Adrenal gland (tissue), 12 donors: ENCODE measurements around the gene GCH1. TPM values are rescaled to one million over a fixed set of nuclear protein-coding genes. Genes with fewer than 3 reads are reported as not detected.
"Not testable (repeated sequence)": the region's sequence is repeated elsewhere in the genome, so short reads cannot be mapped to it uniquely, and the experiment has no call there.

Experiments
- DNase-seq, 7 donors: peaks; one replicate each; pipeline ENCODE4 v3.0.0-alpha.2; 2019 to 2020
- H3K27ac ChIP-seq, 5 donors: fragments of 200-600 bp; sonication (generic) in 4 of 5; 1 replicate in 3 of 5; 2 replicates in 2 of 5; pipeline versions ENCODE4 v1.5.1 to v1.8.0; 2016 to 2020; ENCODE audit warnings: mild to moderate bottlenecking in 1 of 5
- H3K27me3 ChIP-seq: fragments of 200-600 bp; 2 replicates; pipeline ENCODE4 v1.8.0; 2021
- H3K36me3 ChIP-seq, 2 donors: fragments of 200-600 bp; replicated peaks in 1 of 2; 1 replicate in 1 of 2; 2 replicates in 1 of 2; pipeline versions ENCODE4 v1.5.1 to v1.8.0; 2018 to 2022
- H3K4me1 ChIP-seq, 2 donors: fragments of 200-600 bp; replicated peaks in 1 of 2; 1 replicate in 1 of 2; 2 replicates in 1 of 2; pipeline versions ENCODE4 v1.5.1 to v1.8.0; 2018 to 2021
- H3K4me3 ChIP-seq, 4 donors: fragments of 200-600 bp; sonication (generic) in 3 of 4; one replicate each; pipeline ENCODE4 v1.5.1; 2016 to 2018
- H3K9me3 ChIP-seq, 3 donors: fragments of 200-600 bp; sonication (generic) in 1 of 3; replicated peaks in 1 of 3; 1 replicate in 2 of 3; 2 replicates in 1 of 3; pipeline versions ENCODE4 v1.5.1 to v1.8.0; 2016 to 2021
- POLR2A ChIP-seq, 2 donors: fragments of 450-650 bp; IDR thresholded peaks; one replicate each; pipeline ENCODE4 v1.6.1; 2017; ENCODE audit warnings: antibody characterized with exemption in 2 of 2, mild to moderate bottlenecking in 2 of 2, moderate library complexity in 1 of 2
- WGBS, 4 donors: extraction: QIAGEN DNeasy Blood & Tissue Kit in 2 of 4; methylation state at CpG; one replicate each; pipeline versions ENCODE4 v1.1.5 to v1.1.7; 2013 to 2017; 5-methylcytosine and 5-hydroxymethylcytosine counted together
- intact Hi-C, 2 donors: fragments of 100-400 bp; cut with DNase I; formaldehyde crosslinking; loops; one replicate each; pipeline versions ENCODE4 v1.14.1 to v1.15.0; 2022 to 2023
- polyA plus RNA-seq, 3 donors: library from polyadenylated mRNA; stranded (reverse); fragments of 200-250 nt in 2 of 3; fragments of 350-450 nt in 1 of 3; fragmentation: Illumina TruSeq in 1 of 3; extraction: RNeasy Lipid Tissue Mini Kit (QIAGEN cat#74804) in 1 of 3; gene quantifications; one replicate each; pipeline ENCODE4 v1.2.3, GENCODE V29; 2013 to 2014
- total RNA-seq, 9 donors: library from RNA; depleted of rRNA in 4 of 9; stranded (reverse); fragments of >200 nt in 4 of 9; fragments of 120-200 nt in 1 of 9; fragmentation: NEBNext Ultra II Directional in 1 of 9; extraction: Animal tissue kit (Norgen Biotek cat#: 25700) in 1 of 9; gene quantifications; one replicate each; pipeline versions ENCODE4 v1.1.0 to v1.2.4, GENCODE V29; 2013 to 2023
- TF ChIP-seq, protein P1 (sequence below), 6 experiments: fragments of 450-650 bp in 4 of 6; fragments of 200-600 bp in 2 of 6; sonication (generic) in 1 of 6; IDR thresholded peaks; 1 replicate in 5 of 6; 2 replicates in 1 of 6; pipeline versions ENCODE4 v1.5.1 to v1.8.0; 2016 to 2021; ENCODE audit warnings: antibody characterized with exemption in 6 of 6, mild to moderate bottlenecking in 2 of 6, moderate library complexity in 1 of 6
- donor health status: healthy with polysubstance abuse.
- donor health status: Bipolar disorder and iron deficiency.
- donor health status: DM: yes; HTN: yes; CAD: no.
- donor health status: DM: no; HTN: no; CAD: no.
- donor health status: DM: no; HTN: no; CAD: no.
- donor health status: DM: yes; HTN: yes; CAD: no.

GCH1 gene
- total and polyA plus RNA-seq, 12 donors = 2.8 to 29.8 (median 10.3) TPM

DNA sequence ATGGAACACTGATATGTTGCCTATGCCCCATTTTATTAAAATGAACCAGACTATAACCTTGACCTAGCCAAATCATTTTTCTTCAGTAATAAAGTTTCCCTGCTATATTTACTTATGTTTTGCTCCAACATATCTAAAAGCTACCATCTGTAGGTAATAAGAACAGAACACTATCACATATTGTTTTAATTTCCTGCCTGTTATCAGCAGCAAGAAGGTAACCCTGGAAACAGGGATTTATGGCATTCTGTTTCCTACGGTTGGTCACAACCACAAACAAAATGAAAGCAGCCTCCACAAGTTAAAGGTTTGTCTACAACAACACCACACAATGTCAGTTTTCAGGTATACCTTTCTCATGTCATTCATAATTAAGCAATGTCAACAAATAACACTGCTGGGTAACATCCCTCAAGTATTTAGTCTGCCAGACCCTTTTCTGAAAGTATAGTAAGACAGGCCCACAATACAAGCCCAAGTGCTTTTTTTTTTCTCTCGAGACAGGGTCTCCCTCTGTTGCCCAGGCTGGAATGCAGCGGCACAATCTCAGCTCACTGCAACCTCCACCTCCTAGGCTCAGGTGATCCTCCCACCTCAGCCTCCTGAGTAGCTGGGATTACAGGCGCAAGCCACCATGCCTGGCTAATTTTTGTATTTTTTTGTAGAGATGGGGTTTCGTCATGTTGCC is 25.5 kb downstream of the GCH1 start:
- DNase-seq = no peak
- intact Hi-C loops = no loop called here
- H3K27ac ChIP-seq = peak overlapping the region in 2 of 5 donors; percentile 40 to 41
- H3K4me3 ChIP-seq = no peak overlapping the region
- H3K27me3 ChIP-seq = no peaks in the 10 kb centered on the region
- 67 to 72% (median 70%) methylated on average over 5 of the region's 5 CpGs for WGBS, 4 donors
- H3K4me1 ChIP-seq = peaks cover 2 to 15% of the 10 kb centered on the region in 2 donors
- H3K9me3 ChIP-seq = no peaks in the 10 kb centered on the region
- no peaks in the 10 kb centered on the region for H3K36me3 ChIP-seq
- TF ChIP-seq, protein P1, sequence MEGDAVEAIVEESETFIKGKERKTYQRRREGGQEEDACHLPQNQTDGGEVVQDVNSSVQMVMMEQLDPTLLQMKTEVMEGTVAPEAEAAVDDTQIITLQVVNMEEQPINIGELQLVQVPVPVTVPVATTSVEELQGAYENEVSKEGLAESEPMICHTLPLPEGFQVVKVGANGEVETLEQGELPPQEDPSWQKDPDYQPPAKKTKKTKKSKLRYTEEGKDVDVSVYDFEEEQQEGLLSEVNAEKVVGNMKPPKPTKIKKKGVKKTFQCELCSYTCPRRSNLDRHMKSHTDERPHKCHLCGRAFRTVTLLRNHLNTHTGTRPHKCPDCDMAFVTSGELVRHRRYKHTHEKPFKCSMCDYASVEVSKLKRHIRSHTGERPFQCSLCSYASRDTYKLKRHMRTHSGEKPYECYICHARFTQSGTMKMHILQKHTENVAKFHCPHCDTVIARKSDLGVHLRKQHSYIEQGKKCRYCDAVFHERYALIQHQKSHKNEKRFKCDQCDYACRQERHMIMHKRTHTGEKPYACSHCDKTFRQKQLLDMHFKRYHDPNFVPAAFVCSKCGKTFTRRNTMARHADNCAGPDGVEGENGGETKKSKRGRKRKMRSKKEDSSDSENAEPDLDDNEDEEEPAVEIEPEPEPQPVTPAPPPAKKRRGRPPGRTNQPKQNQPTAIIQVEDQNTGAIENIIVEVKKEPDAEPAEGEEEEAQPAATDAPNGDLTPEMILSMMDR (IDR thresholded peaks at IDR 0.05) = no peak
- TF ChIP-seq POLR2A (IDR thresholded peaks at IDR 0.05) = no peak

DNA sequence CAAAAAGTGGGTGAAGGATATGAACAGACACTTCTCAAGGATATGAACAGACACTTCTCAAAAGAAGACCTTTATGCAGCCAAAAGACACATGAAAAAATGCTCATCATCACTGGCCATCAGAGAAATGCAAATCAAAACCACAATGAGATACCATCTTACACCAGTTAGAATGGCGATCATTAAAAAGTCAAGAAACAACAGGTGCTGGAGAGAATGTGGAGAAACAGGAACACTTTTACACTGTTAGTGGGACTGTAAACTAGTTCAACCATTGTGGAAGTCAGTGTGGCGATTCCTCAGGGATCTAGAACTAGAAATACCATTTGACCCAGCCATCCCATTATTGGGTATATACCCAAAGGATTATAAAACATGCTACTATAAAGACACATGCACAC is 27.0 kb downstream of the GCH1 start:
- WGBS, 4 donors = 97 to 100% (median 98%) methylated on average over 1 to 2 of the region's 2 CpGs
- H3K4me3 ChIP-seq, H3K4me1 ChIP-seq, DNase-seq, H3K27ac ChIP-seq, H3K36me3 ChIP-seq, H3K27me3 ChIP-seq, H3K9me3 ChIP-seq, intact Hi-C loops: not testable (repeated sequence)

DNA sequence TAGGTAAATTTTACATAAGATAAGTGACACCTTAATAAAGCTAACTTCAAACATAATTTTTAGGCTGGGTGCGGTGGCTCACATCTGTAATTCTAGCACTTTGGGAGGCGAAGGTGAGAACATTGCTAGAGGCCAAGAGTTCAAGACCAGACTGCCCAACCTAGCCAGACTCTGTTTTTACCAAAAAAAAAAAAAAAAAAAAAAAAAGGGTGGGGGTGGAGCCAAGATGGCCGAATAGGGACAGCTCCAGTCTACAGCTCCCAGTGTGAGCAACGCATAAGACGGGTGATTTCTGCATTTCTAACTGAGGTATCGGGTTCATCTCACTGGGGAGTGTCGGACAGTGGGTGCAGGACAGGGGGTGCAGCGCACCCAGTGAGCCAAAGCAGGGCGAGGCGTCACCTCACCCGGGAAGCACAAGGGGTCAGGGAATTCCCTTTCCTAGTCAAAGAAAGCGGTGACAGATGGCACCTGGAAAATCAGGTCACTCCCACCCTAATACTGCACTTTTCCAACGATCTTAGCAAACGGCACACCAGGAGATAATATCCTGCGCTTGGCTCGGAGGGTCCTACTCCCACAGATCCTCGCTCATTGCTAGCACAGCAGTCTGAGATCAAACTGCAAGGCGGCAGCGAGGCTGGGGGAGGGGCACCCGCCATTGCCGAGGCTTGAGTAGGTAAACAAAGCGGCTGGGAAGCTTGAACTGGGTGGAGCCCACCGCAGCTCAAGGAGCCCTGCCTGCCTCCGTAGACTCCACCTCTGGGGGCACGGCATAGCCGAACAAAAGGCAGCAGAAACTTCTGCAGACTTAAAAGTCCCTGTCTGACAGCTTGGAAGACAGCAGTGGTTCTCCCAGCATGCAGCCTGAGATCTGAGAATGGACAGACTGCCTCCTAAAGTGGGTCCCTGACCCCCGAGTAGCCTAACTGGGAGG is 32.2 kb downstream of the GCH1 start:
- DNase-seq = peak in 1 of 7 donors; percentile 30
- H3K4me1 ChIP-seq, H3K36me3 ChIP-seq, H3K9me3 ChIP-seq, intact Hi-C loops, H3K27me3 ChIP-seq, H3K27ac ChIP-seq: not testable (repeated sequence)
- H3K4me3 ChIP-seq = peak overlapping the region in 2 of 4 donors; percentile 38 to 55
- WGBS, 4 donors = 34 to 65% (median 48%) methylated on average over 15 to 27 of the region's 27 CpGs

DNA sequence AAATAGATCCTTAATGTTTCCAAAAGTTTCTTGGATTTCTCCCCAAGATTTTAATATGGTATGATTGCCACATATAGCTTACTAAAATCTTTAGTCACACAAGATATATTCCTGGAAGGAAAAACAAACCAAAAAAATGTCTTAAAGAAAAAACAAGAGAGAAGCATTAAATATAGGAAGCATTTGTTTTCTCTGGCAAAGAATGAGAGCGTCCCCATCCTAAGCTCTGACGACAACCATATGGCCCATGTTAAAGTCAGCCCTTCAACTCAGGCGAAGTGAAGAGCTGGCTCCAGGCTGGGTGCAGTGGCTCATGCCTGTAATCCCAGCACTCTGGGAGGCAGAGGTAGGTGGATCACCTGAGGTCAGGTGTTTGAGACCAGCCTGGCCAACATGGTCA is 35.6 kb downstream of the GCH1 start:
- DNase-seq = no peak
- Histone ChIP-seq H3K36me3 (no peaks in the 10 kb centered on the region), H3K27ac (peak overlapping the region in 1 of 5 donors; percentile 24), H3K4me3 (no peak overlapping the region), H3K9me3 (no peaks in the 10 kb centered on the region), H3K4me1 (peaks cover 0 to 9% of the 10 kb centered on the region in 2 donors), H3K27me3 (no peaks in the 10 kb centered on the region)
- TF ChIP-seq, protein P1 (IDR thresholded peaks at IDR 0.05) = no peak
- no peak for TF ChIP-seq POLR2A (IDR thresholded peaks at IDR 0.05)
- intact Hi-C loops = no loop called here
- WGBS, 4 donors = 75 to 82% (median 77%) methylated on average over 3 of the region's 3 CpGs

DNA sequence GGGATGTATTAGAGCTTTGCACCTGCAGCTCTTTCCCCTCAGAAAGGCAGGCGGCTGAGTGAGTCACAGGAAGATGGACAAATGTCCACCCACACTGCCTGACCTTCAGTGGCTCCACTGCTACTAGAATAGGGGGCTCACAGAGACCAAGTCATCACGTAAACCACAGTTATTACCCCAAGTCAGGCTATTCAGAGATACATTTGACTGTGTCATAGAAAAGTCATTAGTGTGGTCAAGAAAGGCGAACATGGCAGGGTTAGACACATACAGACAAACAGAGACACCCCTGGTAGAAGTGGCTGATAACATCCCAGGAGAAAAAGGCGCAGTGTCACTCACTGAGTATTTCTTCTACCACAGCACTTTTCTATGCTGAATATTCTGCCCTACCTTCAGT is 36.0 kb downstream of the GCH1 start:
- Histone ChIP-seq H3K27me3 (no peaks in the 10 kb centered on the region), H3K4me3 (no peak overlapping the region), H3K4me1 (peaks cover 0 to 9% of the 10 kb centered on the region in 2 donors), H3K27ac (peak overlapping the region in 1 of 5 donors; percentile 24), H3K9me3 (no peaks in the 10 kb centered on the region), H3K36me3 (no peaks in the 10 kb centered on the region)
- intact Hi-C loops = no loop called here
- TF ChIP-seq, protein P1 (IDR thresholded peaks at IDR 0.05) = no peak
- TF ChIP-seq POLR2A (IDR thresholded peaks at IDR 0.05) = no peak
- WGBS, 4 donors = 61 to 73% (median 70%) methylated on average over 4 of the region's 4 CpGs
- DNase-seq = no peak
